OCI-LY7 (cell line): ENCODE measurements around the gene PIK3R1. TPM values are rescaled to one million over a fixed set of nuclear protein-coding genes. Genes with fewer than 3 reads are reported as not detected.

Experiments used
- BruUV-seq: library from RNA; stranded (reverse); fragments of 400-500 nt; replicated peaks from 2 replicates; lab custom pipeline; 2021; lab: Mats Ljungman, UMichigan
- CTCF ChIA-PET: fragments of 300-600 bp; sonication (Branson Sonifier 250); formaldehyde crosslinking; loops from one replicate; lab custom pipeline; 2022; ENCODE audit warnings: antibody characterized with exemption; ENCODE audit not compliant: unreplicated experiment; lab: Charles Lee
- POLR2A ChIA-PET: fragments of 300-600 bp; sonication (Branson Sonifier 250); formaldehyde crosslinking; loops from one replicate; lab custom pipeline; 2022; ENCODE audit warnings: antibody characterized with exemption; lab: Charles Lee
- DNase-seq: peaks from one replicate; pipeline ENCODE4 v3.0.0-alpha.2; 2015; ENCODE audit warnings: low spot score
- H2AFZ ChIP-seq: fragments of 200-600 bp; sonication (generic), shearing (Covaris generic); 2 replicates; pipeline ENCODE4 v1.6.1; 2014; ENCODE audit warnings: mild to moderate bottlenecking, antibody characterized with exemption, low read length, moderate library complexity
- H3K27ac ChIP-seq: fragments of 200-600 bp; sonication (generic); 2 replicates; pipeline ENCODE4 v1.5.1; 2014; ENCODE audit warnings: mixed run types, low read depth, mild to moderate bottlenecking, moderate library complexity, low read length, inconsistent platforms; ENCODE audit not compliant: poor library complexity, severe bottlenecking
- H3K36me3 ChIP-seq: fragments of 200-600 bp; sonication (generic); 2 replicates; pipeline ENCODE4 v1.6.1; 2014; ENCODE audit warnings: mild to moderate bottlenecking, antibody characterized with exemption, low read length, moderate library complexity, mixed read lengths; ENCODE audit not compliant: insufficient read depth
- H3K4me1 ChIP-seq: fragments of 200-600 bp; sonication (generic); 2 replicates; pipeline ENCODE4 v1.5.1; 2014; ENCODE audit warnings: mild to moderate bottlenecking, low read length; ENCODE audit not compliant: insufficient read depth, poor library complexity, severe bottlenecking
- H3K4me2 ChIP-seq: fragments of 200-600 bp; sonication (generic); 2 replicates; pipeline ENCODE4 v1.6.1; 2014; ENCODE audit warnings: mild to moderate bottlenecking, low read length
- H3K4me3 ChIP-seq: fragments of 200-600 bp; sonication (generic); 2 replicates; pipeline ENCODE4 v1.5.1; 2014; ENCODE audit warnings: mild to moderate bottlenecking, low read depth, low read length; ENCODE audit not compliant: poor library complexity, severe bottlenecking
- H3K79me2 ChIP-seq: fragments of 200-600 bp; sonication (generic); 2 replicates; pipeline ENCODE4 v1.6.1; 2016; ENCODE audit warnings: low read depth, mild to moderate bottlenecking, low read length, moderate library complexity, mixed read lengths; ENCODE audit not compliant: insufficient read depth
- H3K9me2 ChIP-seq: fragments of 200-600 bp; sonication (generic); 2 replicates; pipeline ENCODE4 v1.6.1; 2016; ENCODE audit warnings: mild to moderate bottlenecking, low read length, mixed read lengths; ENCODE audit not compliant: insufficient read depth
- H3K9me3 ChIP-seq: fragments of 200-600 bp; sonication (generic); 2 replicates; pipeline ENCODE4 v1.6.1; 2014; ENCODE audit warnings: mild to moderate bottlenecking, mixed run types, low read length, mixed read lengths
- H4K20me1 ChIP-seq: fragments of 200-600 bp; sonication (generic); 2 replicates; pipeline ENCODE4 v1.6.1; 2014; ENCODE audit warnings: mild to moderate bottlenecking, antibody characterized with exemption, low read length, moderate library complexity, mixed read lengths; ENCODE audit not compliant: insufficient read depth
- CTCF ChIP-seq: fragments of 200-600 bp; sonication (generic); conservative IDR thresholded peaks from 2 replicates; pipeline ENCODE4 v1.5.1; 2014; ENCODE audit warnings: mild to moderate bottlenecking, antibody characterized with exemption, low read length, moderate library complexity, mixed read lengths
- EZH2phosphoT487 ChIP-seq: fragments of 200-600 bp; sonication (generic); IDR thresholded peaks from 2 replicates; pipeline ENCODE4 v1.6.1; 2018; ENCODE audit warnings: low read depth, borderline replicate concordance, mild to moderate bottlenecking, mixed run types, antibody characterized with exemption, low read length, moderate library complexity, mixed read lengths
- intact Hi-C: fragments of 100-400 bp; cut with micrococcal nuclease; formaldehyde crosslinking; loops from one replicate; pipeline ENCODE4 v1.10.0; 2022; ENCODE audit not compliant: unreplicated experiment
- total RNA-seq, 2 experiments: library from RNA; depleted of rRNA in 1 of 2; stranded (reverse); fragments of >200 nt in 1 of 2; shearing (Covaris generic) in 1 of 2; gene quantifications; 2 replicates each; pipeline ENCODE4 v1.2.3, GENCODE V29; 2014 to 2022

PIK3R1 gene
- total RNA-seq, 2 experiments from 2014 or later, result 15.8 to 43.4 TPM

GRCh38 chr5:68317646-68318045, 102.1 kb downstream of the PIK3R1 start:
- no peak for DNase-seq
- Histone ChIP-seq H3K36me3 (no peaks in the 10 kb centered on the region), H4K20me1 (no peaks in the 10 kb centered on the region), H3K9me2 (no peaks in the 10 kb centered on the region), H3K4me2 (no peak overlapping the region), H3K4me1 (no peaks in the 10 kb centered on the region), H3K27ac (no peak overlapping the region), H3K9me3 (no peaks in the 10 kb centered on the region), H2AFZ (no peak overlapping the region), H3K79me2 (no peaks in the 10 kb centered on the region), H3K4me3 (no peak overlapping the region)
- intact Hi-C loops, result no loop called here
- BruUV-seq, result no TSS peak
- ChIA-PET POLR2A (no interaction called here), CTCF (no interaction called here)
- TF ChIP-seq CTCF (no peak), EZH2phosphoT487 (no peak)

DNA sequence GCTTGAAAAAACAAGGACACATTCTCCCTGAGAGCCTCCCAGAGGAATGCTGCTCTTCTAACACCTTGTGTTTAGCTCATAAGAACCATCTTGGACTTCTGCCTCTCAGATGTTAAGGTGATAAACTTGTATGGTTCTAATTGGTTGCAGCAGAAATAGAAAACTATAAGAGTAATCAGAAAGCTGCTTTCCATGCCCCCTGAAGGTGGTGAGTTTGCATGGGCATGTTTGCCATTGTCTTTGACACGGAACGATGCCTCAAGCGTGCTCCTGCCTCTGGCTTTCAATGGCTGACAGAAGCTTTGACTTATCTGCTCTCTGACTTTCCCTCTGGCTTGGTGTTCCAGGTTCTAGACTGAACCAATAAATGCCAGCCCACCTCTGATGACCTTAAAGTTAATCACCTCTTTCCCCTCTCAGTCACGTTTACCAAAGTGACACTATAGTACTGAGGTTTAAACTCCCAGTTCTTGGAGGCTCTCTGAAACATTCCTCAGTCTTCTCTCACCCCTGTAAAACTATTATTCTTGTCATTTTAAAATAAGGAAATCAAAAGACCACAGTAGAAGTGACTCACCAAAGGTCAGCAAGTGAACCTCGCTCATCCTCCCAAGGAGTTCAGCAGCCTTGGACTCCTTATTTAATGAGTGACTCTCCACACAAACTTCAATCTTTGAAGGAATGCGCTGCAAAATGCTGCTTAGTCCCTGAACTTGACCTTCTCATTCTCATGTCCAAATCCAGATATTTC, 103.6 kb downstream of the PIK3R1 start:
- Histone ChIP-seq H3K4me2 (no peak overlapping the region), H3K9me3 (no peaks in the 10 kb centered on the region), H3K36me3 (no peaks in the 10 kb centered on the region), H3K27ac (no peak overlapping the region), H3K4me1 (no peaks in the 10 kb centered on the region), H3K9me2 (no peaks in the 10 kb centered on the region), H3K4me3 (no peak overlapping the region), H4K20me1 (no peaks in the 10 kb centered on the region), H3K79me2 (no peaks in the 10 kb centered on the region), H2AFZ (no peak overlapping the region)
- POLR2A ChIA-PET, result no interaction called here
- intact Hi-C loops, result no loop called here
- TF ChIP-seq EZH2phosphoT487, result no peak
- no peak for TF ChIP-seq CTCF
- CTCF ChIA-PET, result no interaction called here
- no TSS peak for BruUV-seq
- no peak for DNase-seq

- Histone ChIP-seq H3K79me2 (no peaks in the 10 kb centered on the region), H3K9me3 (no peaks in the 10 kb centered on the region), H3K4me2 (no peak overlapping the region), H3K4me3 (no peak overlapping the region), H3K36me3 (no peaks in the 10 kb centered on the region), H3K9me2 (no peaks in the 10 kb centered on the region), H3K27ac (no peak overlapping the region), H3K4me1 (no peaks in the 10 kb centered on the region), H4K20me1 (no peaks in the 10 kb centered on the region), H2AFZ (no peak overlapping the region)
- no peak for DNase-seq
- intact Hi-C loops, result no loop called here
- POLR2A ChIA-PET, result interaction anchor here (0.7 kb wide), 1 partner anchor 13 kb away, joined by 4 read pairs; no protein-coding TSS in a partner anchor
- CTCF ChIA-PET, result no interaction called here
- BruUV-seq, result no TSS peak
- no peak for TF ChIP-seq CTCF
- TF ChIP-seq EZH2phosphoT487, result no peak
Measured at GRCh38 chr5:68319706-68320412, 104.3 kb downstream of the PIK3R1 start.
